Peyer's patch (tissue), 4 donors: Measurements from ENCODE around the gene FGF12. TPM values are rescaled to one million over a fixed set of nuclear protein-coding genes. Genes with fewer than 3 reads are reported as not detected.

Source experiments
- DNase-seq, 3 donors: peaks; one replicate each; pipeline ENCODE4 v3.0.0-alpha.2; 2017 to 2019
- H3K27ac ChIP-seq, 4 donors: fragments of 200-600 bp; sonication (generic); one replicate each; pipeline ENCODE4 v1.5.1; 2016 to 2019
- H3K27me3 ChIP-seq, 2 donors: fragments of 200-600 bp; sonication (generic); one replicate each; pipeline ENCODE4 v1.5.1; 2019
- H3K36me3 ChIP-seq, 3 donors: fragments of 200-600 bp; sonication (generic); one replicate each; pipeline ENCODE4 v1.5.1; 2016 to 2019
- H3K4me1 ChIP-seq, 4 donors: fragments of 200-600 bp; sonication (generic); one replicate each; pipeline ENCODE4 v1.5.1; 2016 to 2019
- H3K4me3 ChIP-seq, 4 donors: fragments of 200-600 bp; sonication (generic); 1 replicate in 3 of 4; 2 replicates in 1 of 4; pipeline ENCODE4 v1.5.1; 2016 to 2019; ENCODE audit warnings: mild to moderate bottlenecking in 1 of 4
- H3K9me3 ChIP-seq, 4 donors: fragments of 200-600 bp; sonication (generic); one replicate each; pipeline ENCODE4 v1.5.1; 2016 to 2019; ENCODE audit warnings: mild to moderate bottlenecking in 1 of 4
- CTCF ChIP-seq, 6 experiments: fragments of 450-650 bp in 4 of 6; fragments of 200-600 bp in 2 of 6; sonication (generic) in 1 of 6; IDR thresholded peaks; one replicate each; pipeline ENCODE4 v1.5.1; 2017 to 2019; ENCODE audit warnings: antibody characterized with exemption in 6 of 6, mild to moderate bottlenecking in 3 of 6, moderate library complexity in 1 of 6
- POLR2A ChIP-seq, 2 donors: fragments of 450-650 bp; IDR thresholded peaks; one replicate each; pipeline ENCODE4 v1.5.1; 2017; ENCODE audit warnings: antibody characterized with exemption in 2 of 2, mild to moderate bottlenecking in 2 of 2, moderate library complexity in 2 of 2
- total RNA-seq, 4 donors: library from RNA; depleted of rRNA; stranded (reverse); fragments of >200 nt; gene quantifications; one replicate each; pipeline ENCODE4 v1.1.0, GENCODE V29; 2016

FGF12 gene
- total RNA-seq, 4 donors from 2014 or later: 0.47 TPM; not detected in 3

- DNase-seq: no peak
- H3K27me3 ChIP-seq: no peaks in the 10 kb centered on the region
- H3K36me3 ChIP-seq: no peaks in the 10 kb centered on the region
- H3K9me3 ChIP-seq: no peaks in the 10 kb centered on the region
- TF ChIP-seq CTCF (IDR thresholded peaks at IDR 0.05) (no peak), POLR2A (IDR thresholded peaks at IDR 0.05) (no peak)
- no peak overlapping the region for H3K27ac ChIP-seq
- H3K4me1 ChIP-seq: no peaks in the 10 kb centered on the region
- H3K4me3 ChIP-seq: no peak overlapping the region
Measured at GRCh38 chr3:192352142-192352541, 375.2 kb downstream of the FGF12 start.

GRCh38 chr3:192351441-192351840, 375.9 kb downstream of the FGF12 start:
- Histone ChIP-seq H3K27ac (no peak overlapping the region), H3K4me3 (no peak overlapping the region), H3K4me1 (no peaks in the 10 kb centered on the region), H3K9me3 (no peaks in the 10 kb centered on the region), H3K36me3 (no peaks in the 10 kb centered on the region), H3K27me3 (no peaks in the 10 kb centered on the region)
- no peak for TF ChIP-seq CTCF (IDR thresholded peaks at IDR 0.05)
- no peak for TF ChIP-seq POLR2A (IDR thresholded peaks at IDR 0.05)
- no peak for DNase-seq

GRCh38 chr3:192340031-192340430, 387.3 kb downstream of the FGF12 start:
- Histone ChIP-seq H3K9me3 (no peaks in the 10 kb centered on the region), H3K27me3 (no peaks in the 10 kb centered on the region), H3K36me3 (no peaks in the 10 kb centered on the region), H3K27ac (no peak overlapping the region), H3K4me1 (no peaks in the 10 kb centered on the region), H3K4me3 (no peak overlapping the region)
- no peak for DNase-seq
- TF ChIP-seq CTCF (IDR thresholded peaks at IDR 0.05): no peak
- no peak for TF ChIP-seq POLR2A (IDR thresholded peaks at IDR 0.05)

GRCh38 chr3:192339214-192339613, 388.1 kb downstream of the FGF12 start:
- Histone ChIP-seq H3K36me3 (no peaks in the 10 kb centered on the region), H3K9me3 (no peaks in the 10 kb centered on the region), H3K4me1 (no peaks in the 10 kb centered on the region), H3K27me3 (no peaks in the 10 kb centered on the region), H3K27ac (no peak overlapping the region), H3K4me3 (no peak overlapping the region)
- DNase-seq: no peak
- no peak for TF ChIP-seq POLR2A (IDR thresholded peaks at IDR 0.05)
- no peak for TF ChIP-seq CTCF (IDR thresholded peaks at IDR 0.05)

GRCh38 chr3:192336286-192336685, 391.1 kb downstream of the FGF12 start:
- no peaks in the 10 kb centered on the region for H3K9me3 ChIP-seq
- no peak for TF ChIP-seq CTCF (IDR thresholded peaks at IDR 0.05)
- no peak for TF ChIP-seq POLR2A (IDR thresholded peaks at IDR 0.05)
- no peak overlapping the region for H3K4me3 ChIP-seq
- DNase-seq: no peak
- no peak overlapping the region for H3K27ac ChIP-seq
- H3K4me1 ChIP-seq: no peaks in the 10 kb centered on the region
- H3K27me3 ChIP-seq: no peaks in the 10 kb centered on the region
- no peaks in the 10 kb centered on the region for H3K36me3 ChIP-seq
